Kasumi-1 (cell line): ENCODE results near the gene ASAP3.
A peak's percentile ranks its signal among the peaks of the same experiment; 100 is the strongest.

Source experiments
- DNase-seq, 2 experiments: peaks; one replicate each; lab custom pipeline; 2025; lab: John Stamatoyannopoulos, UW

The ASAP3 gene

GRCh38 chr1:23449306-23449705 lies 34.7 kb downstream of the ASAP3 start:
- no peak for DNase-seq

- no peak for DNase-seq
Observed at GRCh38 chr1:23448846-23449245, 35.1 kb downstream of the ASAP3 start.

- no peak for DNase-seq
Observed at GRCh38 chr1:23446661-23447310, 37.2 kb downstream of the ASAP3 start.

- no peak for DNase-seq
Observed at GRCh38 chr1:23444596-23445390, 39.2 kb downstream of the ASAP3 start.

GRCh38 chr1:23444104-23444533 lies 39.9 kb downstream of the ASAP3 start:
- peak; percentile 10 to 22 for DNase-seq

- DNase-seq, result no peak
Observed at GRCh38 chr1:23442751-23443150, 41.2 kb downstream of the ASAP3 start.

GRCh38 chr1:23441446-23442148 lies 42.4 kb downstream of the ASAP3 start:
- no peak for DNase-seq

- DNase-seq, result no peak
Observed at GRCh38 chr1:23438545-23438944, 45.4 kb downstream of the ASAP3 start.

GRCh38 chr1:23437355-23437664 lies 46.7 kb downstream of the ASAP3 start:
- no peak for DNase-seq

- no peak for DNase-seq
Observed at GRCh38 chr1:23436520-23437354, 47.2 kb downstream of the ASAP3 start.

GRCh38 chr1:23434260-23434775 lies 49.7 kb downstream of the ASAP3 start:
- DNase-seq, result no peak

- no peak for DNase-seq
Observed at GRCh38 chr1:23433122-23433521, 50.9 kb downstream of the ASAP3 start.

- no peak for DNase-seq
Observed at GRCh38 chr1:23431431-23431830, 52.5 kb downstream of the ASAP3 start.

- DNase-seq, result no peak
Observed at GRCh38 chr1:23430803-23431202, 53.2 kb downstream of the ASAP3 start.

- DNase-seq, result no peak
Observed at GRCh38 chr1:23428136-23428905, 55.7 kb downstream of the ASAP3 start.

- no peak for DNase-seq
Observed at GRCh38 chr1:23427550-23427949, 56.4 kb downstream of the ASAP3 start.

GRCh38 chr1:23426828-23427227 lies 57.2 kb downstream of the ASAP3 start:
- no peak for DNase-seq

- DNase-seq, result peak in 1 of 2 experiments; percentile 11
Observed at GRCh38 chr1:23425193-23425494, 58.8 kb downstream of the ASAP3 start.

- no peak for DNase-seq
Observed at GRCh38 chr1:23424293-23425192, 59.4 kb downstream of the ASAP3 start, which contains the start of gene TCEA3. Gene TCEA3, minus strand, starts transcription at chr1:23424748. Its CDS starts 115 bp downstream, at chr1:23424633.
